Measurements from ENCODE around the gene ZC3H12A.

Gene ZC3H12A

GRCh38 chr1:37465593-37466517 lies 8.5 kb upstream of the ZC3H12A start:
- no peak overlapping the region for H3K4me3 ChIP-seq (ENCODE audit: low read depth, low read length)
- DNase-seq (ENCODE audit: low read depth): no peak
- TF ChIP-seq, protein P1, sequence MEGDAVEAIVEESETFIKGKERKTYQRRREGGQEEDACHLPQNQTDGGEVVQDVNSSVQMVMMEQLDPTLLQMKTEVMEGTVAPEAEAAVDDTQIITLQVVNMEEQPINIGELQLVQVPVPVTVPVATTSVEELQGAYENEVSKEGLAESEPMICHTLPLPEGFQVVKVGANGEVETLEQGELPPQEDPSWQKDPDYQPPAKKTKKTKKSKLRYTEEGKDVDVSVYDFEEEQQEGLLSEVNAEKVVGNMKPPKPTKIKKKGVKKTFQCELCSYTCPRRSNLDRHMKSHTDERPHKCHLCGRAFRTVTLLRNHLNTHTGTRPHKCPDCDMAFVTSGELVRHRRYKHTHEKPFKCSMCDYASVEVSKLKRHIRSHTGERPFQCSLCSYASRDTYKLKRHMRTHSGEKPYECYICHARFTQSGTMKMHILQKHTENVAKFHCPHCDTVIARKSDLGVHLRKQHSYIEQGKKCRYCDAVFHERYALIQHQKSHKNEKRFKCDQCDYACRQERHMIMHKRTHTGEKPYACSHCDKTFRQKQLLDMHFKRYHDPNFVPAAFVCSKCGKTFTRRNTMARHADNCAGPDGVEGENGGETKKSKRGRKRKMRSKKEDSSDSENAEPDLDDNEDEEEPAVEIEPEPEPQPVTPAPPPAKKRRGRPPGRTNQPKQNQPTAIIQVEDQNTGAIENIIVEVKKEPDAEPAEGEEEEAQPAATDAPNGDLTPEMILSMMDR (IDR thresholded peaks at IDR 0.05; ENCODE audit: low read depth, low read length, missing control alignments): no peak

DNA sequence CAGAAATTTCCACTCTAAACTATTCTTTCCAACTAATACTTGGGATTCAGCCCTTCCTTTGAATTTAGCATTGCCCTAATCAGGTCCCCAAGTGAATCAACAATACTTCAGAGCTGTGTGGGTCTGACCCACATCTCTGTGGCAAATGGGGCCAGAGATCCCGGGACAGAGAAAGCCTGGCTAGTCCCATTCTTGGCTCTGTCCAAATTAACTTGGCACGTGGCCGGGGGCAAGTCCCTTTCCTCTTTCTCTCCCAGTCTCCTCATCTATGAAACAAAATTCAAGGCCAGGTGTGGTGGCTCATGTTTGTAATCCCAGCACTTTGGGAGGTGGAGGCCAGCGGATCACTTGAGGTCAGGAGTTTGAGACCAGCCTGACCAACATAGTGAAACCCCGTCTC lies 6.3 kb upstream of the ZC3H12A start:
- DNase-seq (ENCODE audit: low read depth): no peak
- TF ChIP-seq, protein P1 (IDR thresholded peaks at IDR 0.05; ENCODE audit: low read depth, low read length, missing control alignments): no peak
- no peak overlapping the region for H3K4me3 ChIP-seq (ENCODE audit: low read depth, low read length)

DNA sequence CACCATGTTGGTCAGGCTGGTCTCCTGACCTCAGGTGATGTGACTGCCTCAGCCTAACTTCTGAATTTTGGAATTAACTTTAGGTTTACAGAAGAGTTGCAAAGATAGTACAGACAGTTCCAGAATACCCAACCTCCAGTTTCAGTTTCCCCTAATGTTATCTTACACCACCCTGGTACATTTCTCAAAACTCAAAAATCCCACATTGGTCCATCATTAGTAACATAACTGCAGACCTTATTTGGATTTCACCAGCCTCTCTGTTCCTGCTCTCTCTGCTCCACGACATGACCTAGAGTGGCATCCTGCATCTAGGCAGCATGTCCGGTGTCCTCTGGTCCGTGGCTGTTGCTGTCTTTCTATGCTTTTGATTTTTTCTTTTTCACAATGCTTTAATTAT lies 5.0 kb upstream of the ZC3H12A start:
- no peak for DNase-seq (ENCODE audit: low read depth)
- TF ChIP-seq, protein P1 (IDR thresholded peaks at IDR 0.05; ENCODE audit: low read depth, low read length, missing control alignments): no peak
- H3K4me3 ChIP-seq (ENCODE audit: low read depth, low read length): no peak overlapping the region

DNA sequence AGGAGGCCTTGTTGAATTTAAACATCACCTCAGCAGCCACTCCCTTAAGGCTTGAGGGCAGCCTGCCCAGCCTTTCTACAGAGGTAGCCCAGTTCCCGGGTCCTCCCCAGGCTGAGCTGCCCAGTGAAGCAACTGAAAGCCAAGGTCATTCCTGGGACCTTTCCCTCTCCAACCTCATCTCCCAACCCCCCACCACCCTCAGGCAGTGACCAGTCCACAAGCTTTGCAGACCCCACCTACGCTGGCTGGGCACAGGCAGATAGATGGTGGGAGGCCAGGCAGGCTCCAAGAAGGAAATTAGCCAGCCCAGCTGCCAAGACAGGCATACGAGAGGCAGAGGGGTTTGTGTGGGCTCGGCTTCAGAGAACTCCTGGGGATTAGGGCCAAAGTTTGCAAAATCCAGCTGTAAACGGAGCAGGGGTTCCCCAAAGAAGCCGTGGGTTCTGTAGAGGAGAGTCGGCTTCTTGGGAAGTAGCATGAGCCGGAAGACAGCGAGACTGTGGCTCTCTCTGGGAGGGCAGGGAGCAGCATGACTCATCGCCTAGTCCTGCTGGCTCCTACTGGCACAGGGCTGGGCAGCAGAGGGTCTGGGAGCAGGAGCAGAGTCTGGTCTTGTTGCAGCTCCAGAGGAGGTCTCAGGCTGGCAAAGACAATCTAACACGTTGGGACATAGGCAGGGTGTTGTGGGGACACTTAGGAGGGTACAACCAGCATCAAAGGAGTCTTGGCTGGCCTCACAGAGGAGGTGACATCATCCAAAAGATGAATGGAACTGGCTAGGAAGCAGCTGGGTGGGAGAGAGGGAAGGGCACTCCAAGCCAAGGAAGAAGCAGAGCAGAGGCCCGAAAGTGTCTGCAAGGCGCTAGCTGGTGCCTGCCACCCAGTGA lies 2.8 kb upstream of the ZC3H12A start:
- no peak for DNase-seq (ENCODE audit: low read depth)
- no peak overlapping the region for H3K4me3 ChIP-seq (ENCODE audit: low read depth, low read length)
- TF ChIP-seq, protein P1 (IDR thresholded peaks at IDR 0.05; ENCODE audit: low read depth, low read length, missing control alignments): no peak

GRCh38 chr1:37472281-37472680 lies 2.1 kb upstream of the ZC3H12A start:
- TF ChIP-seq, protein P1 (IDR thresholded peaks at IDR 0.05; ENCODE audit: low read depth, low read length, missing control alignments): no peak
- no peak overlapping the region for H3K4me3 ChIP-seq (ENCODE audit: low read depth, low read length)
- no peak for DNase-seq (ENCODE audit: low read depth)

DNA sequence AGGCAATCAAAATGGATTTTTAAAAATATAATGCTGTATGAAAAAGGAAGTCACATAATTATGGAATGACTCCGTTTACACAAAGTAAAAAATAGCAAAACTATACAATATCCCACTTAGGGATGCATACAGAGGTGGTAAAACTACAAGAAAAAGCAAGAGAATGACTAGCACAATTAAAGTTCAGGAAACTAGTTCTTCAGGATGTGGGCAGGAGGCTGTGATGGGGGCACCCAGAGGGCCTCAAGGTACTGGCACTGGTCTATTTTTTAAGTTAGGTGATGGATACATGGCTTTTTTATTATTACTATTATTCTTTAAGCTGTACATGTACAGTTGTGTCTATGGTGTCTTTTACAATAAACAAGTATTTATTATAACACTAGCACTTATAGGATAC lies 1.4 kb upstream of the ZC3H12A start:
- no peak for DNase-seq (ENCODE audit: low read depth)
- H3K4me3 ChIP-seq (ENCODE audit: low read depth, low read length): no peak overlapping the region
- TF ChIP-seq, protein P1 (IDR thresholded peaks at IDR 0.05; ENCODE audit: low read depth, low read length, missing control alignments): no peak
